HG03280 (cell line): Measurements from ENCODE around the gene BBX.

Experiments used
- ATAC-seq: cut with Tn5 transposase; IDR thresholded peaks from one replicate; pipeline ENCODE4 v1.9.1; 2021; ENCODE audit warnings: mild to moderate bottlenecking, moderate library complexity; ENCODE audit not compliant: unreplicated experiment

BBX gene

GRCh38 chr3:107522510-107523288 lies at the start of gene BBX:
Gene BBX, plus strand, starts transcription at chr3:107522962. Its CDS starts 187,499 bp downstream, at chr3:107710461.
- ATAC-seq = peak; percentile 92

- no peak for ATAC-seq
Observed at GRCh38 chr3:107476462-107476861, 46.3 kb upstream of the BBX start.

- ATAC-seq = no peak
Observed at GRCh38 chr3:107487490-107487889, 35.3 kb upstream of the BBX start.

GRCh38 chr3:107488942-107489341 lies 33.8 kb upstream of the BBX start:
- ATAC-seq = no peak

- ATAC-seq = no peak
Observed at GRCh38 chr3:107493134-107493533, 29.6 kb upstream of the BBX start.

GRCh38 chr3:107496855-107497254 lies 25.9 kb upstream of the BBX start:
- ATAC-seq = no peak

- no peak for ATAC-seq
Observed at GRCh38 chr3:107498646-107499045, 24.1 kb upstream of the BBX start.

GRCh38 chr3:107506458-107506857 lies 16.3 kb upstream of the BBX start:
- no peak for ATAC-seq

GRCh38 chr3:107508331-107508730 lies 14.4 kb upstream of the BBX start:
- no peak for ATAC-seq

GRCh38 chr3:107512108-107512507 lies 10.7 kb upstream of the BBX start:
- no peak for ATAC-seq

- ATAC-seq = no peak
Observed at GRCh38 chr3:107514453-107514852, 8.3 kb upstream of the BBX start.

- ATAC-seq = no peak
Observed at GRCh38 chr3:107516475-107516874, 6.3 kb upstream of the BBX start.

- ATAC-seq = no peak
Observed at GRCh38 chr3:107520535-107520934, 2.2 kb upstream of the BBX start.

GRCh38 chr3:107521469-107522059 lies 1.2 kb upstream of the BBX start:
- no peak for ATAC-seq

- ATAC-seq = peak; percentile 31
Observed at GRCh38 chr3:107523289-107523538, 452 bp downstream of the BBX start.

- ATAC-seq = no peak
Observed at GRCh38 chr3:107523539-107524325, 970 bp downstream of the BBX start.

- ATAC-seq = no peak
Observed at GRCh38 chr3:107524326-107524840, 1.6 kb downstream of the BBX start.

- no peak for ATAC-seq
Observed at GRCh38 chr3:107524841-107525643, 2.3 kb downstream of the BBX start.

- no peak for ATAC-seq
Observed at GRCh38 chr3:107525644-107526305, 3.0 kb downstream of the BBX start.

GRCh38 chr3:107531917-107532469 lies 9.2 kb downstream of the BBX start:
- no peak for ATAC-seq
